ENCODE results near the gene RTN4IP1.
"Not testable (repeated sequence)": the region's sequence is repeated elsewhere in the genome, so short reads cannot be mapped to it uniquely, and the experiment has no call there.

Gene RTN4IP1

DNA sequence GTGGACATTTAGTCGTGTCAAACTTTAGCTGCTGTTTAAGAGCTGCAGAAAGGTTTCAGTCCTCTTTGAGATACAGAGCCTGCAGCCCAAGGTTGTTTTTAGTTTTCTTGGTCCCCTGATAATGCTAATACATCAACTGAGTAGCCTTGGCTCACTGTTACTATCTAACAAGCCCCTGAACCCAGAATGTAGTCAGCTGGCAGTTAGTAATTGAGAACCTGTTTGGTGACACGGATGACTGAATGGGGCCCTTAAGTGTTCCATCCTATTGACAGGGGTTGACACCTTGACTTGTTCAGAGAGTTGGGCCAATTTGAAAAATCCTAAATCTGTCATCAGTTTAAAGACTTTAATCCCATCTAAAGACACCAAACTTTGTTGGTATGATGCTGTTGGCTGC lies 2.8 kb downstream of the RTN4IP1 start:
- no peak for DNase-seq

DNA sequence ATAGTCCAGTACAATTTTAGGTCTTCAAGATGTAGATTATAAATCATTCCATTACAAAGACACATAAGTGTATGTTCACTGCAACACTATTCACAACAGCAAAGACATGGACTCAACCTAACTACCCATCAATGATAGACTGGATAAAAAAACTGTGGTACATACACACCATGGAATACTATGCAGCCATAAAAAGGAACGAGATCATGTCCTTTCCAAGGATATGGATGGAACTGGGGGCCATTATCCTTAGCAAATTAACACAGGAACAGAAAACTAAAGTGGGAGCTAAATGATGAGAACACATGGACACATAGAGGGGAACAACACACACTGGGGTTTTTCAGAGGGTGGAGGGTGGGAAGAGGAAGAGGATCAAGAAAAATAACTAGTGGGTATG lies 6.3 kb downstream of the RTN4IP1 start:
- DNase-seq: no peak

DNA sequence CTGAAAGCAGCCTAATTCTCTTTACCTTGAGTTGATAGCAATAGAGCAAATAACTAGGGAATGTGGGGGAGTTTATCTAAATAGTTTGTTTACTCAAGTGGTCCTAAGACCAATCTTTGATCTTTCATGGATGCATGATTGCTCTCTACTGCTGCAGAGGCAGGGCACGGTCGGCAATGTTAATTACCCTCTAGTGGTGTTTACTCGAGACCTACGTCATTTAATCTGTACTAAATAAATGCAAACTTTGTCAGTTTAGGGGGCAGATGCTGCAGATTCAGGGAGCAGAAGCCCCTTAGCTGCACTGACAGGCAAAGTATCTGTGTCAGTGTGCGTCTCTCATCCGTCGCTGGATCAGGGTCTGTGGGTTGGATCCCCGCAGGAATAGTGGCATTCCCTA lies 6.9 kb downstream of the RTN4IP1 start:
- DNase-seq: no peak

DNA sequence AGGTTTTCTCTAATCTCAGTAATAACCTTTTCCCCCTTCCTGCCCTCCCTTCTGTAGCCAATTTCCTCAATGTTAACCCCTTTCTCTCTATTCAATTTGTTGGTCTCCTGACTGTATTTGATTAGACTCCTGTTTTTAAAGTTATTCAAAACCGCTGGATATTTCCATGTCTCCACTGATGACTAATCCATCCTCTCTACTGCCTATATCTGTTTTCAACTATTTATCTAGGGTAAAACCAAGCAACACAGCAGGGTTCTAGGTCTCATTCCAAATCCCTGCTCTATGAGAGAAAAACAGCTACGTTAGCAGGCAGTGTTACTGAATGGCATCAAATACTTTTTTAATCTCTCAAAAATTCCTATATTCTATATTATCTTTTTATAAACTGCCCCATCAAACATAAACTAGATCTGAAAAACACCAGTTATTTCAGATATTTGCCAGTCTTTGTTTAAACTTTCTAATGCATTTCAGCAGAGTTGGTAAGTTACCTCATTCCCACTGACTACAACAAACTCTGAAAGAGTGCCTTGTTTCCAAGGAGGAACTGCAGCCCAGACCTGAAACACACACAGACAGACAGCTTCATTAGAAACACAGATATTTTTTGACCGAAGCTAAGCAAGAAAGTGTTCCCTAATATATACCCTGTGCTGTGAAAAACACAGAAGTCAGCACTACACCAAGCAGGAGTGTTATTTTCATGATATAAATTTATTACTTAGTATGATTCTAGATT lies 8.2 kb downstream of the RTN4IP1 start:
- no peak for DNase-seq

DNA sequence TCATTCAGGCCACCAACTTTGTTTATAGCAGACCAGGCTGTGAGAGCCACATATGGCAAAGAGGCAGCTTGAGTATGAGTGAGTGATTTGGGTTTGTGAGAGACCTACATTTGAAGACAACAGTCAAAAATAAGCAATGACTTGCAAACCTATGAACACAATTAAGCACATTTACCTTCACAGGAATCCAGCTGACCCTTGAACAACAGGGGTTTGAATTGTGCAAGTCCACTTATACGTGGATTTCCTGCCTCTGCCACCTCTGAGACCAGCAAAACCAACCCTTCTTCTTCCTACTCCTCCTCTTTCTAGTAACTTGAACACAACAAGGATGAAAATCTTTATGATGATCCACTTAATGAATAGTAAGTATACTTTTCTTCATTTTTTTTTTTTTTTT lies 10.1 kb downstream of the RTN4IP1 start:
- DNase-seq: no peak

DNA sequence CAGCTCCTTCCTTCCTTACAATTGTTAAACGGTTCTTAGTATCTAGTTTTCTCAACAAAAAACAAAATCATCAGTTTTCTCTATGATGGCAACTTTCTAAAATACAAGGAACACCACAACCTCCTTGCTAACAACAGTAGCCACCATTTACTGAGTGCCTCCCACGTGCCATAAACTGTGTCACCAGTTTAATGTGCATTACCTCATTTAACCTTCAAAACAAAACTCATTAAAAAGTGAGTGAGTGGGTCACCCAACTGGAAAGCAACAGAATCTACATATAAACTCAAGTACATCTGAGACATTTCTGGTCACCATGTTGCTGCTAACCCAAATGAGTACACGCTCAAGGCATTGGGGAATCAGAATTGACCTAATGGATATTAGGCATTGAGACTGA lies 11.0 kb downstream of the RTN4IP1 start:
- DNase-seq: no peak

DNA sequence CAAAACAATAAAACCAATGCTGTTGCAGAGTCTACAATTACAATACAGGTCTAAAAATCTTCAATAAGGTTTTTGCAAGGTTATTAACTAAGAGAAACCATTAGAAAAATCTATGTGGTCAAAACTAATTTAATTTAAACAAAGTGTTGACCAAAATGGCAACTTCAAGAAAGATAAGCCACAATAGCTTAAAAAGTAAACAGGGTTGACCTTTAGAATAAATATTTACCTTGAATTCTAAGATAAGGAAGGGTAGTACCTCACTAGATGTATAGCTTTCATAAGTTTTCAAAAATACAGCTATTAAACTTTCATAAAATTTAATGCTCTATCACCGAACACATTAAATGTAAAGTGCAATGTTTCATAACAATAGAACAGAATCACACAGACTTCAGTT lies 11.4 kb downstream of the RTN4IP1 start:
- DNase-seq: no peak

DNA sequence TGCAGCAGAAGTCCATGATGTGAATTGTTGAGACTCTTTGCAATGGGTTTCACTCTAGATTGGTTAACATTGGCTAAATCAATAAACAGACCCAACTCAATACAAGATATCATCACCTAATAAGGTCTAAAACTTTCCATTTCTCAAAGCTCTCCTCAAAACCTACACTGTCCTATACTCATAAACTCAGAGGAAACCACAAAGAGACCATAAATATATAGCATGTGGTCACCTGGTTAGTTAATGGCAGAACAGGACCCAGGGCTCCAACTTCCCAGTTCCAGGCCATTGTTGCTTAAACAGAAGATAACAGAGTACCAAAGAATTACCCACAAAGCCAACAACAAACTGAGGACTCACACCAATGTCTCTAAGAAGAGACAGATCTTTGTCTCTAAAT lies 12.0 kb downstream of the RTN4IP1 start:
- DNase-seq: no peak

DNA sequence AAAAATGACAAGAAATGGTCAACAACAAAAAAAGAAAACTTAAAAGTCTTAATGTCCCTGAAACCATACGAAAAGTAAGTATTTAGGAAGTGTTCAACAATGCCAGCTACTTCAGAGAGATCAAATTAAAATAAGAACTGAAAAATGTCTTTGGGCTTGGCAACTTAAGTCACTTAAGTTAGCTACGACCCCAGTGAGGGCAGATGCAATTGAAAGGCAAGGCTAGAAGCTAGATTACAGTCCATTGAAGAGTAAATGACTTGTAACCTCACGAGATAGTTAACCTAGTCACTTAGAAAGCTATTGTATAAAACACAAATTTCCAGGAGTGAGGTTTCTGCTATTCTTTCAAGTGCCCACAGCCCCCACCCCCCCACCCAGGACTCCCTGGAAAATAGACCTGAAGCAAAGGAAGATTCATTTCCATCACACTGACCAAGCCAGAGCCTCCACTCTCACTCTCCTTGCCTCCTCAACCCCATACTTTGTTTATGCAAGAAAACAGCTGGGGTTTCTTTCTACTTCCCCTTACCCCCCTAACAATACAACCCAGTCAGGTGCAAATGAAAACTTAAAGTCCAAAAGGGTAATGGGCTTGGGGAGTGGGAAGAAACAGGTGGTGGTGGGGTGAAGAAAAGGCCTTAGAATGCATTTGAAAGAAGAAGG lies 14.6 kb downstream of the RTN4IP1 start:
- no peak for DNase-seq

DNA sequence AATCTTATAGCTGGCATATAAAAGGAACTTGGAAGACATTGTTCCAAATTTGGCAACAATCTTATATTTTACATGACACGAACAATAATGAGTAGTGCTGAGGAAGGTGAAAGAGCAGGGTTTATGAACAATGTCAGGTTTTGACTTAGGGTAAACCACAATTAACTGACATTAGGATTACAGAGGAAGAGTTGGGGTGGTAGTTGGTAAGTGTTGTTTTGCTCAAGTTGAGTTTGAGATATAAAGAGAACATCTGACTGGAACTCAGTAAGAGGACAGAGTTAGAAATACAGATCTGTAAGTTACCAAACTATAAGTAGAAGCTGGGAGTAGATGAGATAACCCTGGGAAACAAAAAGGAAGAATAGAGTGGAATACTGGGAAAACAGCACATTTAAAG lies 15.1 kb downstream of the RTN4IP1 start:
- DNase-seq: no peak

DNA sequence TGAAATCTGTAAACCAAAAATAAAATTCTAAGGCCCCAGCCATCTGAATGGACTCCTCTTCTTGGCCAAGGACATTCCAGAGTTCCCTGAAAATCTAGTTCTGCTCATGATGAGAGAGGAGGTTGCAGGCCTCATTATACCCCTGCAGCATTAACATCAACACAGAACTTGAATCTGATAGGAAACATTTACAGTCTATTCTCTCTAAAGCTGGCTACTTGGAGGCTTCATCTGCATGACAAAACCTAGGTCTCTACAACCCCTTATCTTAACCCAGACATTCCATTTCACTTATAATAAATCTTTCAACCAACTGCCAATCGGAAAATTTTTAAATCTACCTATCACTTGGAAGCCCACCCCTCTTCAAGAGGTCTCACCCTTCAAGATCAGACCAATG lies 15.7 kb downstream of the RTN4IP1 start:
- DNase-seq: no peak

DNA sequence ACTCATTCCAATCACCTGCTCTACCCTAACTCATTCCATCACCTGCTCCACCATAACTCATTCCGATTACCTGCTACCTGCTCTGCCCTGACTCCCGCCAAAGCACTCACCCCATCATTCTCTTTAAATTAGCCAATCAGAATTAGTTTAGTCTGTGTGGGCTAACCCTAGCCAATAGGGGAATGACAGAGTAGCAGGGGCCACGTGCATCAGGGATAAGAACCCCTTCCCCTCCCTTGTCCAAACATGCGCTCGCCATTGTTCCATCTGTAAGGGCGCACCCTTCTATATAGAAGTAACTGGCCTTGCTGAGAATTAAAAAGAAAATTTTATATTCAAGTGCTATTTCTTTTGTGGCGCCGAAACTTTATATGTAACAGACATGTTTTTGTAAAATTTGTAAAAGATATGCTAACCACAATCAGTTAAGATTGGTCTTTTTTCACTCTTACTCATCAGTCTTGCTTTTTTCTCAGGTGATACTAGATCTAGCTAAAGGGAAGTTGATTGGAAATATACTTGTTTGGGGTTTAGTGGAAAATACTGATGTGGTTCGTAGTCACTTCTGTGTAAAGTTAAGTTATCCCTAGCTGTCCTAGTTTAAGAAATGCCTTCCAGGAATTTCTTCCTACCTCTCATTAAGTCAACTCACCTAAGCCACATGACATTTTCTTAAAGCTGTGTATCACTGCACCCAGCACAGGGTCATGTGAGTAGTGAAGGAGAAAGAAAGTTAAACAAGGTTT lies 16.5 kb downstream of the RTN4IP1 start:
- no peak for DNase-seq

DNA sequence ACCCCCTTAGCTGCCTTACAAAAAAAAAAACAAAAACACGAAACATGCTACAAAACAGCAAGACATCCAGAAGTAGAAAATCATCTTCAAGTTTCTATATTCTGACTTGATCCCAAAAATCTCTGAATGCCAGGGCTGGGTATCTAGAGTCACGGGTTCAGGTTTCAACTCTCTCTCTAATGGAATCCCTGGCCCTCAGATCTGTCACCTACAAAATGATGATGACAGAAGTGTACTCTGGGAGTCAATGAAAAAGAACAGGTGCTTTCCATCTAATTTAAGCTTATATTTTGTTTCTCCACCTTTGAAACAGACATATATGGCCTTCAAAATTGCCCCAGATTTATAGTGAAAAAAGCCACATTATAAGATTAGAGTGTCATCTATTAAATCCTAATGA lies 18.3 kb downstream of the RTN4IP1 start:
- DNase-seq: no peak

DNA sequence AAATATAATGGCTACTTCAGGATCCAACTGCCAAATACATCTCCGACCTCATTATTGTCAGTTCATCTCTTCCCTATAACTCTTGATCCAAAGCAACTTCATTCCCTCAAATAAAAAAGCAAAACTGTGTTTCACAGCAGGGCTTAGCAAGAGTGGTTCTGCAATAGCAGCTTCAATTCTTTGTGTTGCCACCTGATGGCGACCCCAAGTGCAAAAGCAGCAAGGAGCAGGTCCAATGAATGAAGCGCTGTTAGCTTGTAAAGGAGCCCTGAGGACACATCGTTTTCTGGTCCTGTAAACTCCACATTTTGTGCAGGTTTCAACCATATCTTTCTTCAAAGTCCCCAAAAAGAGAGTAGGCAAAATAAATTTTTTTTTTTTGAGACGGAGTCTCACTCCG lies 19.6 kb downstream of the RTN4IP1 start:
- peak; percentile 2 for DNase-seq

DNA sequence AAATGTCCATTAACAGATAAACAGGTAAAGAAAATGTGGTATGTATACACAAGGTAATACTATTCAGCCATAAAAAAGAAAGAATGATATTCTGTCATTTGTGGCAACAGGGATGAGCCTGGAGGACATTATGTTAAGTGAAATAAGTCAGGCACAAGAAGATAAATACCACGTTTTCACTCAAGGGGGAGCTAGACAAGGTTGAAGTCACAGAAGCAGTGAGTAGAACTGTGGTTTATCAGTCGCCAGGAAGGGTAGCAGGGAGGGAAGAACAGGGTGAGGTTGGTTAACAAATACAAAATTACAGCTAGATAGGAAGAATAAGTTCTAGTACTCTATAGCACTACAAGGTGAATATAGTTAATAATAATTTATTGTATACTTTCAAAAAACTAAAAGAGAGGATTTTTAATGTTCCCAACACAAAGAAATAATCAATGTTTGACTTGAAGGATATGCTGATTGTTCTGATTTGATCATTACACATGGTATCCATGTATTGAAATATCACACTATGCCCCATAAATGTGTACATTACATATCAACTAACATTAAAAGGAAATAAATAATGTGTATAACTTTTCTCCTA lies 21.1 kb downstream of the RTN4IP1 start:
- DNase-seq: peak; percentile 47

DNA sequence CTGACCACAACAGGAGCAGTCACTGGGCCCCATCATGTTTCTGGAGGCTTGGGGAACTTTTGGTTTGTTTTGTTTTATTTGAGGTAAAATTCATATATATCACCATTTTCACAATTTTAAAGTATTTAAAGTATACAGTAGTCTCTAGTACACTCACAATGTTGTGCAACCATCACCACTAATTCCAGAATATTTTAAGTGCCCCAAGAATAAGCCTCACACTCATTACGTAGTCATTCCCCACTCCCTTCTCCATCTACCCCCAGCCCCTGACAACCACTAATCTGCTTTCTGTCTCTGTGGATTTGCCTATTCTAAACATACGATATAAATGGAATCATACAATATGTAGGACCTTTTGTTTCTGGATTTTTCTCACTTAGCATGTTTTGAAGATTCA lies 29.0 kb downstream of the RTN4IP1 start:
- peak; percentile 24 for DNase-seq

DNA sequence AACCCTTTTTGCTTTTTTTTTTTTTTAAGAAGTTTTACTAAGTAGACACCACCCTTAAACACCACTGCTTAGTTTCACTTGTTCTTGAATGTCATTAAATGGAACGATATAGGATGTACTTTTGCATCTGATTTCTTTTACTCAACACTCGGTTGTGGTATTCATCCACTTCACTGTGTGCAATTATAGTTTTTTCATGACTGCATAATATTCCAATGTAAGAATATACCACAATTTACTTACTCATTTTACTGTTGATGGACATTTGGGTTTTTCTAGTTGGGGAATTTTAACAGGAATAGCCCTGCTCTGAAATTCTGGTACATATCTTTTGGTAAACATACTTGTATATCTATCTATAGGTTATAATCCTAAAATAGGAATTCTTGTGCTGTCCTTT lies 29.9 kb downstream of the RTN4IP1 start:
- DNase-seq: no peak

DNA sequence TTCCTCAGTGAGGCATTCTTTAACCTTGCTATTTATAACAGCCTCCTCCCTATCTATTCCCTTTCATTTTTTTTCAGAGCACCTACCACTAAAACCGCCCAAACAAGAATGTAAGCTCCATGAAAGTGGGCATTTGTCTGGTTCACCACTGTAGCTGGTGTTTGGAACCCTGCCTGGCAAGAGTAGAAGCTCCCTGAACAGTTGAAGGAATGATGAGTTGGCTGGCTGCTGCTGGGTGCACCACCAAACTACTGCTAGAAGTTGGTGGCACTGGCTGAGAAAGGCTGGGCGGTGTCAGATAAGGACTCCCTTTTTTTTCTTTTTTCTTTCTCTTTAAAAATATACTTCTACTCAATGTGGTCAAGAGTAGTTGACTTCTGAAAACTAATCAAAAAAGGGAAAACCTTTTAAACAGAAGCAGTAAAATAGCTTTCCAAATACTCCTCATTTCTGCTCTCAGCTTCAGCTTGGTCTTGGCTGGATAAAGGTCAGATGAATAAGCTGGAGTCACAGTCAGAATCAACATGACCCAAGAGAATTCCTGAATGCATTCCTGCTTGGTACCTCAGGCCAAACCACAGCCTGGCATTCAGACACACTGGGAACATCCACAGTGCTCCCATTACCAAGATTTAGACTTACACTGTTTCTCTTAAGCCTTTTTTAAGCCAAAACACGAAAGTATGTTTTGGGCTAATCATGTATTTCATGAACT lies 38.0 kb downstream of the RTN4IP1 start:
- DNase-seq: peak; percentile 77

DNA sequence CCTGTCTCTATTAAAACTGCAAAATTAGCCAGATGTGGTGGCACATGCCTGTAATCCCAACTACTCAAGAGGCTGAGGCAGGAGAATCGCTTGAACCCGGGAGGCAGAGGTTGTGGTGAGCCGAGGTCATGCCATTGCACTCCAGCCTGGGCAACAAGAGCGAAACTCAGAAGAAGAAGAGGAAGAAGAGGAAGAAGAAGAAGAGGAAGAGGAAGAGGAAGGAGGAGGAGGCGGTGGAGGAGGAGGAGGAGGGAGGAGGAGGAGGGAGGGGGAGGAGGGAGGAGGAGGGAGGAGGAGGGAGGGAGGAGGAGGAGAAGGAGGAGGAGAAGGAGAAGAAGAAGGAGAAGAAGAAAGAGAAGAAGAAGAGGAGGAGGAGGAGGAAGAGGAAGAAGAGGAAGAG lies 40.4 kb downstream of the RTN4IP1 start:
- DNase-seq: not testable (repeated sequence)

DNA sequence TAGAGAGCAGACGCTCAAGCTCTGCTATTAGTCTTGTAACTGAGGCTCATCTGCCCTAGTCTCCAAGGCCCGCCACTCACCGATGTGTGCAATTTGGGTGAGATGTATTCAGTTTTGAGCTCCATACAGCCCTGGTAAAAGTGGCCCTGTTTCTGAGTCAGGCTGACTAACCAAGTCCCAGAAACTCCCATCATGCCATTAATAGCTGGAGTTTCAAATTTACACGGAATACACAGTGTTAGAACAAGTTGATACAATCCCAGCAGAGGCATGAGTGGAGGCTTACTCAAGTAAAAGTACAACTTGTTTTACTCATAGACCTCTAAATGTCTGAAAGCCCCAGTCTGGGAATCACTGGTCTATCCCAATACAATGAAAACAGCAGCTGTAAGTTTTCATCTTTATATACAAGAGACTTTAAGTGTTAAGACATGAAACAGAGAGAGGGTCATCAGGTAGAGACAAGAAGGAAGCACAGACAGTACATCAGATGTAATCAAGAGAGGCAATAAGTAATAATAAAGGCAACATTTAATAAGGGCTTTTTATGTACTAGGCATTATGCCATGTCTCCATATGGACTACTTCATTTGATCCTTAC lies 42.4 kb downstream of the RTN4IP1 start:
- DNase-seq: no peak

DNA sequence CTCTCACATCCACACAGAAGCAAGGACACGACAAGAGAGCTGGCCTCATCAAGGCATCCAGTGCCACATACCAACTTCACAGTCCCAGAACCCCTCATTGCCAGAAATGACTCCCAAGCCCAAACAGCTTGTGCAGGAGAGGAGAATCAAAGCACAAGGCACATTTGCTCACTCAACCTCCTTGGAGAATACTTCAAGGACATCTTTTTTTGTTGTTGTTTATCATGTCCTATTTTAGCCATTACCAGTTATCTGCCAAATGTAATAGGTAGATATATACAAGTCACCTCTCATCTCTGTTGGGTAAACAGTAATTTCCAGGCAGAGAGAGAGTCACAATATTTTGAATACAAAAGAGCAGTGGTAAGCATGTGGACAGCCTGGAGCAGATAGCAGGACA lies 47.8 kb downstream of the RTN4IP1 start:
- DNase-seq: no peak

DNA sequence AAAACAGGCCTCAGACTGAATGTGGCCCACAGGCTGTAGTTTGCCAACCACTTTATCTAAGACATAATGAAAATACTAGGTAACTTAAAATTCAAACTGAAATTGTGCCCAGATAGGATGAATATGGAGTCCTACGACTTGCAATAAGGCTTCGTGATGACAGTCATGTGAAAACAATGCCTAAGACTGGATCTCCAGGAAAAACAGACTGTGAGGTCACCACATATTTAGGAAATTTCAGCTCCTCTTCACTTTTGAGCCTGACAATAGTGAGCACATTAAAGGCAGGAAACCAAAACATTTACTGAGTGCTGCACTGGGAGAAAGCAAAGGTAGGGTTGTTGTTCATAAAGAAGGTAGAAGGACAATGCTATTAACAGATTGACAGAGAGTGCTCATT lies 50.0 kb downstream of the RTN4IP1 start:
- DNase-seq: no peak
